GM19043 (cell line): ENCODE results near the gene FBXW8.

ENCODE experiments used
- ATAC-seq: cut with Tn5 transposase; IDR thresholded peaks from one replicate; pipeline ENCODE4 v1.9.1; 2021; ENCODE audit warnings: low read depth; ENCODE audit not compliant: unreplicated experiment

FBXW8 gene

GRCh38 chr12:116982791-116983411 is 72.2 kb downstream of the FBXW8 start:
- no peak for ATAC-seq

- no peak for ATAC-seq
Observed at GRCh38 chr12:116984098-116984497, 73.3 kb downstream of the FBXW8 start.

- ATAC-seq, result no peak
Observed at GRCh38 chr12:116990329-116990728, 79.6 kb downstream of the FBXW8 start.

DNA sequence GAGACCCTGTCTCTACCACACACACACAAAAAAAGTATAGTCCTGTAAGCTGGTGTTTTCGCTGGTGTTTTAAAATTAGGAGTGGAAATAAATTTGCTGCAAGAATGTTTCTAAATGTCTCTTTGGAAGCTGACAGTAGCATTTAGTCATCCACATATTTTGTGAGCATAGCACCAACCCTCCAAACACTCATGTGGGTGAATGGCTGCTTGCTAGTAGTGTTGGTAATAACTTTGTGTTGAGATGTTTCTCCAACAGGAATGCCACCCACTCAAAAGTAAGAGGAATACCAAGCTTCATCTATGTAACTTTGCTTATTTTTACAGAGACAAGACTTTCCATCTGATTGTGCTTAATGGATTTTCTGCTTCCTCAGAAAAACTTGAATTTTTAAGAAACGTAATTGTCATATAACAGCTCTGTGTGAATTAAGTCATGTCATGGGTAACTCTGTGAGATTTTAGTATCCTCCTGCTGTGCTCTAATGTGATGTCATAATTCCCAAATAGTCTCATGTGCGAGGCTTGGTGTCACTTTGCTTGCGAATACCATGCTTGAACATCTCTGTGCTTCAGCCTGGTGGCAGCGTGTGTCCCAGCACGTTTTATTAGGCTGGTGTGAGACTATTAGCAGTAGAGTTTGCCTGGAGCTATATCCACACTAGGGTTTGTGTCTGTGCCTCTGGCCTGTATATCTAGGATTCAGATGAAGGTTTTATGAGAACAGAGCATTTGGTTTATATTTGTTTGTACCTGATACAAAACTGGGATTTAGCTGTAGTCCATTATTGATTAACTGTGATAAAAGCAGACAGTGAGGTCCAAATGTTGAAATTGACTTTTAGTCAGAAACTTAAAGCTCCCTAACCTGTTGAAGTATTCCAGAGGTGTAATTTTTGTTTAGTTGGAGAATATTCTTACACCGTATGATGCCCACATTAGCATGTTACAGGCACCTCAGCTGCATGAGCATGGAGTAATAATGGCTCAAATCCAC is 80.5 kb downstream of the FBXW8 start:
- ATAC-seq, result no peak

- ATAC-seq, result no peak
Observed at GRCh38 chr12:116996093-116996492, 85.3 kb downstream of the FBXW8 start.

GRCh38 chr12:116996621-116997020 is 85.9 kb downstream of the FBXW8 start:
- no peak for ATAC-seq

DNA sequence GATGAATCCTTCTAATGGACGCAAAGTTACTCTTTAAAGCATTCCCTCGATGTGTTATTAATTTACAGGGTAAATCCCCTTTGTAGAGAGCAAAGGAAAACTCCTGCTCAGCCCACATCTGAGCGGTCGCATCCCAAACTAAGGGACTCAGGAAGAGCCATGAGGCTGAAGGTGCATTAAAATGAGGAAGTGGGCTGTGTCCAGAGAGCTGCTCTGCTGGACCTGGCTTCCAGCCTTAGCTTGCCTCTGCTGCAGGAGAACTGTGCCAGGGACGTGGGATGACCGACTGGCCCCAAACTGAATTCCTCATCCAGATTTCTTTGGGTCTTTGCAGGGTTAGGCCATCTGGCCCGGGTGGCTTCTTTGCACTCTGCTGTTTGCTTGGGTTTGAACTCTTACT is 88.3 kb downstream of the FBXW8 start:
- no peak for ATAC-seq

GRCh38 chr12:117000316-117000715 is 89.6 kb downstream of the FBXW8 start:
- ATAC-seq, result no peak

- no peak for ATAC-seq
Observed at GRCh38 chr12:117002051-117002817, 91.5 kb downstream of the FBXW8 start.

- no peak for ATAC-seq
Observed at GRCh38 chr12:117003883-117004404, 93.2 kb downstream of the FBXW8 start.

DNA sequence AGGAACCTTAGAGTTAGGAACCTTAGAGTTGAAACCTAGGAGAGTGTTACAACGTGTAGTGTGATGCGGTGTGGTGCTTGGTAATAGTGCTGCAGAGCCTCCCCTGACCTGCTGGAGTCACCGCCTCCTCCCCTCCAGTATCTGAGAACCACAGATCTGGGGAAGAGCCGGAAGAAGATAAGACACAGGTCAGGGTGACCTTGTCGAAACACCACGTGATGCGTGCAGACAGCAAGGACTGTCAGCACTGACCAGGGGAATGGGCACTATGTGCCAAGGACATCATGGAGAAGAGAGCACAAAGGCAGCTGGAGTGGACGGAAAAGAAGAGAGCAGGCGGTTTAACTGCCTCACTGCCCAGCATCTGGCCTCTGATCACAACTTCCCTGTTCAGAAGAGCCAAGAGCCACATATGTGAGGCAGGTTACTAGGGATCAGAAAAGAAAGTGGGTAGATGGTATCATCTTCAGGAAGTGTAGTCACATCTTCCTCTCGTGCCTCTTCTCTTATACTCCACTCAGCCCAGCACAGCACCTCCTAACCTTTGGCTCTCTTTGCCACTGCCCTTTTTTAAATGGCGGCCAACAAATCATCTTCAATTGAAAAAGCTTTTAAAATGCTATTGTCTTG is 94.8 kb downstream of the FBXW8 start:
- ATAC-seq, result no peak

GRCh38 chr12:117006333-117006732 is 95.6 kb downstream of the FBXW8 start:
- ATAC-seq, result no peak

DNA sequence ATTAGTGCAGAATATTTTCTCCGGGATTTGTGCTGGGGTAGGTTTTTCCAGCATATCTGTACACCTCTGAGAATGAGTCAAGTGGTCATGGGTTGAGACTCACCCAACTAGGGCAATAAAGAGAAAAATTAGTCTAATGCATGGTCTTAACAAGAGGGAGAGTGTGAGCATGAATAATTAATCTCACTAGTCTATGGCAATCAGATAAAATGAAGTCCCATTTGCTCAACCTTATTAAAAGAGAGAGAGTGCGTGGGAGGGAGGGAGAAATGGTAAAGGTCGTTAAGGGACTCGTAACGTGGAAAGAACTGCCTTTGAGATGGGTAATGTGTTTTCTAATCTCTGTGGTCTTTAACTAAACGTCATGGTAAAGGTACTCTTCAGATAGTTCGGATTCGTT is 96.8 kb downstream of the FBXW8 start:
- no peak for ATAC-seq

DNA sequence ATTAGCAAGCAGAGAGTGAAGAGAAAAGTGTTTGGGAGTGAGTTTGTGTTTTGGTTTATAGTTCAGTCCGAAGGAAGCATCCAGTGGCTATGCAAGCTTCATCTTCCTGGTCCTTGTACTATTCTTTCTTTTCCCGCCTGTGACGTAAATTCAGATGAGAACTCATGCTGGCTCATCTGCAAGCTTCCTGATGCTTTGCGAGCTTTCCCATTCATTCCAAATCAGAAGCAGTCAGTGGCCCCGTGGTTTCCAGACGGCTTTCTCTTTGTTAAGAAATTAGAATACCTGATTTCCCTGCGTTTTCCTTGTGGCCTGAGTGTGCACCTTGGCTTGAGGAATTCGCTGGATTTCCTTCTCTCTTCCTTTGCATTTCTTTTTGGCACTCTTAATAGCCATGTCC is 99.0 kb downstream of the FBXW8 start:
- ATAC-seq, result no peak

- no peak for ATAC-seq
Observed at GRCh38 chr12:117010693-117011451, 100.1 kb downstream of the FBXW8 start.

DNA sequence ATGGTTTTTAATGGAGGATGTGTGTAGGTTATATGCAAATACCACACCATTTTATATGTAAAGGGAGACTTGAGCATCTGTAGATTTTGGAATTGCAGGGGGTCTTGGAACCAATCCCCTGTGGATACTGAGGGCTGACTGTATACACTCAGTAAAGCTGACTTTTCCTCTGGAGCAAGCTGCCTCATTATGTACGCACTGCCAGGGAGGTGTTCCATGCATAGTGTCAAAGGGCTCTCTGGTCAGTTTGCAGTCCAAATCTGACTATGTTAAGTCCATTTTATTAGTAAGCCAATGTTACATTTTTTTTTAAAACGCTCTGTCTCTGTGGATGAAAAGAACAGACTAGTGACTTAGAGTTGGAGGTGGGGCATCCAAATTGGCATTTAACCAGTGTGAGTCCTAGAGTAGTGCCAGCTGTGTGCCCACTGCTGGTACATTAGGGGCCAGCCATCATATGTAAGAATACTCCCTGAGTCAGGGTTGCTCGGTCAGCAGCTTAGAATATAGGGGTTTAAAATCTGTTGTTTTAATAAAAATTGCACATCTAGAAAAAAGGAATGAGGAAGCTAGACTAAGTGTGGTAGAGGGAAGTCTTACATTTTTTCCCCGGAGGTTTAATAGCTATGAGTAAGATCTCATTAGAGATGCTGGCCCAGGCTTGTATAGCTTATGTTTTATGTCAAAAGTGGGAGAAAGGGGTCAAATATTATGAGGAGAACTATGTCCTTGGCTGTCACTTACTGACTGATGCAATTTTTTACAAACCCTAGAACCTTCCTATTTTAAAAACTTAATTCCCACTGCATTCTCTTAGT is 101.4 kb downstream of the FBXW8 start:
- no peak for ATAC-seq

DNA sequence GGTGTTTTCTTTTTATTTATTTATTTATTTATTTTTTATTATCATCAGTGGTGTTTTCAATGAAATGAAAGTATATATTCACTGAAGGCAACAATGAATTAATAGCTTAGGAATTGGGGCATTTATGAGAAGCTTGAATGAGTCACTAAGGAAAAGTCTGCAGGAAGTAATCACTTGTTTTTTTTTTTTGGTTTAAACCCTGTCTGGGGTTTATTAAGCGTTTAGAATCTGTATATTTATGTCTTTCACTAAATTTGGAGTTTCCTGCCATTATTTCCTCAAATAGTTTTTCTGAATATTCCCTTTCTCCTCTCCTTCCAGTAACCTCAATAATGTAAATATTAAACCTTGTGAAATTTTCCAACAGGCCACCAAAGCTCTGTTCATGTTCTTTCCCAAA is 103.0 kb downstream of the FBXW8 start:
- no peak for ATAC-seq

DNA sequence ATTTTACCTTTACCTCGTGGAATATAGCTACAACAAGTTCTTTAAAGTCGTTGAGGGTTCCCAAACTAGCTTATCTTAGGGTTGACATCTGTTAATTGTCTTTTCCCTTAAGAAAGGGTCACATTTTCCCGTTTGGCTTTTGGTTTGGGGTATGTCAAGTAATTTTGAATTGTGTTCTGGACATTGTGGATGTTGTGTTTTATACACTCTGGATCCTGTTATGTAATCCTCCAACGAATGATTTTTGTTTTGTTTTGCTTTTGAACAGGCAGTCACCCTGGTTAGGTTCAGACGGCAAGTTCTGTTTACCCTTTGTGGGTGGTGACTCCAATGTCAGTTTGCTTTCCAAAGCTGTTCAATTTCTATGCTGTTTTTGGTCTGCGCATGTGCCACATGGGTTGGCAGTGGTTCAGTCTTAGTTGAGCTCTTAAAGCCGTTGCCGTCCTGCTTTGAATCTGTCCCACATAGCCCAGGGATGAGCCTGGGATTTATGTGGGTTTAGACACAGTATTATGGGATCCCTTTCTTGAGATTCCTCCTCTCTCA is 103.7 kb downstream of the FBXW8 start:
- no peak for ATAC-seq

GRCh38 chr12:117015811-117016210 is 105.1 kb downstream of the FBXW8 start:
- ATAC-seq, result no peak
